IPS-11a (cell line): ENCODE results near the gene CDH4.

Source experiments
- H3K4me3 ChIP-seq: one replicate; pipeline ENCODE4 v1.5.1; 2013; ENCODE audit warnings: low read depth, low read length, control low read depth

The CDH4 gene

DNA sequence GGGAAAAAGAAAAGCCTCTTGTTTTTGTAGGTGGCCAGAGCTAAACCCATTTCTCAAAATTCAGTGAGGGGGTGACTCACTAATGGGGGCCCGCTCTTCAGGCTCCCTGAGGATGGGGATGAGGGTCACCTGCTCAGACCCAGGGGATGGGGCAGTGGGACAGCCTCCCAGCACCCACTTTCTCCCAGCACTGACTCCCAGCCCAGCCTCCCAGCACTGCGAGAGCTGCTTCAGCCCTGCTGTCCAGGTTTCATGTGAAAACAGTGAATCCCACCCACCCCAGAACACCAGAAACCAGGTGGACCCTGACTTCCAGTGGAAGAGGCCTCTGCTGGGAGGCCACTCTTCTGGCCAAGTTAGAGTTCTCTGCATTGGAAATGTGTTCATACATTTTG lies 362.6 kb downstream of the CDH4 start:
- H3K4me3 ChIP-seq: no peak overlapping the region

DNA sequence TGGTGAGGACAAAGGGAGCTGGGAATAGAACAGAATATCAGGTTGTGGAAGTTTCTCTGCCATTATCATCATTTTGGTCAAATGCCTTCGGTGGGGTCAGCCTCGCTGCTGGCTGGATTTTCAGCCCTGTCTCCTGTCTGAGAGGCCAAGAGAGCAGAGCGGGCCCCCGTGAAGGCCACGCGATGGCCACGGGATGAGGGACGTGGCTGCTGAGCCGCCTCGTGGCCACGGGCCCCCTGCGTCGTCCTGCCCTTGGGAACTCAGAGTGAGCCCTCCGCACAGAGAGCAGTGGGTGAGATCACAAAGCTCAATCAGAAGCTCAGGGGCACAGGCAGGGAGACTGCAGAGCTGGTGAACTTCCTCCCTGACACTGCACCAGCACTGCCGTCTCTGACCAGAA lies 363.7 kb downstream of the CDH4 start:
- no peak overlapping the region for H3K4me3 ChIP-seq

DNA sequence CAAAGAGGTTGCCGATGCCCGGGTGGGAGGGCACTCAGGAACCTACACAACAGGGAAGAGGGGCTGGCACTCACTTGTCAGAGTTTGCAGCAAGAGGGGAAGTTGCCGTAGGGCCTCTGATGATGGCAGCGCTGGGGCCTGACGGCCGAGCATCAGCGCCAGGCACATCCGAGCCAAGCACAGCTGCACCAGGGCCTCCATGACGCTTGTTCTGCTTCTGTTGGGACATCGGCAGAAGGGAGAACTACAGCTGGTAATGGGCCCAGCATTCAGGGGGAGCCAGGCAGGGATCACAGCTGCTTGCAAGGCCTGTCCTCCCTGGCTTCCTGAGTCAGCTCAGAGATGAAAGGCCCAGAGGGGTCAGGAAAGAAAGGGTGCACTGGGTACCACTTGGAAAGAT lies 367.7 kb downstream of the CDH4 start:
- H3K4me3 ChIP-seq: no peak overlapping the region

DNA sequence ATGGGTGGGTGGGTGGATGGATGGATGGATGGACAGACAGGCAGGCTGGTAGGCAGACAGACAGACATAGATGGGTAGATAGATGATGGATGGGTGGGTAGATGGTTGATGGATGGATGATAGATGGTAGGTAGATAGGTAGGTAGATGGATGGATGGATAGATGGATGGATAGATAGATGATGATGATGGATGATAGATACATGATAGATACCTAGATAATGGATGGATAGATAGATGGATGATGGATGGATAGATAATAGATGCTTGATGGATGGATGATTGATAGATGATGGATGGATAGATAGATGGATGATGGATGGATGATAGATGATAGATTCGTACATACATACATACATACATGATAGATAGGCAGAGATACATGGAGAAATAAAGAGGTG lies 368.1 kb downstream of the CDH4 start:
- H3K4me3 ChIP-seq: no peak overlapping the region

DNA sequence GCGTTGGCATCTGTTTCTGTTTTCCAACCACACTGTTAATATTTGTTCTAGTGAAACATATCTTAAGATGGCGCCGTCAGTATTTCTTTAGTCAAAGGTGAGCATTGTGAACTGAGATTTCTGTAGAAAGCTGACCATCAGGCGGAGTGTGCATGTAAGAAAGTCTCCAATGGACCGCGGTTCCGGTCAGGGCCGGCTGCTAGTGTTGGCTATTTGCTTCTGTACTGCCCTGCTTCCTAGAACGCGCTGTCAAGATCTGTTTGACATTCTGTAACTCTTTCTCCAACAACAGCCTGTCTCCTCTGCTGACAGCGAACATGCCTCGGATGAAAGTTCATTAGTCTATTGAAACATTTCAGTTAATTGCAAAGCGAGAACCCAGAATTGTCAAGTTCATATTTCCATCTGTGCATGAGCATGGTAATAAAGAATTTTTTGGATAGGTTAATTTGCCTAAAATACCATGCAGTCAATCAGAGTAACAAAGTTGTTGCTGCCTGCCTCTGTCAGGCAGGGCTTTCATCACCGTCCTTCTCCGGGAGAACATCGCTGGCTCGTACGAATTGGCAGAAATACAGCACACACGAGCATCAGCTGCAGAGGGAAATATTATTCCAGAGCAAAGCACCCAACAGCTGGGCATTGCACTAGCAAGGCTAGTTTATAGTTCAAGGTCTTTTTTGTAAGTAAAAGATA lies 369.1 kb downstream of the CDH4 start:
- no peak overlapping the region for H3K4me3 ChIP-seq

DNA sequence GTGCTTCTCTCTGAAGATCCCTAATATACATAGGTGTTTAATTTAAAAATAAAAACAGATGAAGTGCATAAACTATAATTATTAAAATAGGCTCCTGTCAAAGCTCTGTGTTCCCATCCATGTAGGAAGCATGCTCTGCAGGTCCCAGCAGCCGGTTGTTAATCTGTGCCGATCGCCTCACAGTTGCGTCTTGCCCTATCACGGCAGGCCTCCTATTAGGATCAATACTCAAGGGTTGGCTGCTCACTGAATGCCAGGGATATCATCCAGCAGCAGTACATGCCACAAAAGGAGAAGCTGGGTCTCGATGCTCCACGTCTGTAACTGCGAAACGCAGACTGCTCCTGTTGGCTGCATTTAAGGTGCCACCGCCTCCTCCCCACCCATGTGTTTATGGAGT lies 369.8 kb downstream of the CDH4 start:
- H3K4me3 ChIP-seq: no peak overlapping the region

DNA sequence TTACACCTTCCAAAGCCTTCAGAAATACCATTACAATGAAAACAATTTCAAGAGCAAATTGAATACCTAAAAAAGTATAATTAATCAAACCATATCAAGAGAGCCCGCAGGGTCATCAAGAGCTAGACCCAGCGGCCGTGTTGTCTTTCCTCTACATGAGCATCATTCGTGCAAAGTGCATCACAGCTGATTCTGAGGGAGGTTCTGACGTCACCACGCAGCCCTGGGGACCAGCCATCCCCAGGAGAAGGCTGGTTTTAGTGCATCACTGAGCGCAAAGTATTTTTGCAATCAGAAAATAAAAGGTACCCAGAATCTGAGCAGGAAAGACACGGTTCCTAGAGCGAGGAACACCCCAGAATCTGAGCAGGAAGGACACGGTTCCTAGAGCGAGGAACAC lies 371.4 kb downstream of the CDH4 start:
- H3K4me3 ChIP-seq: no peak overlapping the region

DNA sequence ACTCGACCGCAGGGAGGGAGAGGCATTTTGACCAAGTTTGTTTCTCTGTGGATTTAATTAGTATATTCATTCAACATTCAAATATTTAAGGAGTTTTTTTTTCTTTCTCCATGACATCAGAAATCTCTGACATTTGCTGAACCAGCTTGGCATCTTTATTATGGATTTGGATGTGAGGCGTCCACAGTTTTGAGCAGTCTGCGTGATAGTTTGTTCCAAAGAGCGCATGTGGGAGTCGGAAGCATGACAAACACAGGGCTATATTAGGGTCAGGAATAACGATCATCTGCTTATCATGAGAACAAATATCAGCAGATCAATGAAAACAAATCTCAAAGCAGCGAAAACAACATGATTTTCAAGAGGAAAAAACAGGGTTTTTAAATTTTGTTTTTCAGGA lies 373.2 kb downstream of the CDH4 start:
- H3K4me3 ChIP-seq: no peak overlapping the region

DNA sequence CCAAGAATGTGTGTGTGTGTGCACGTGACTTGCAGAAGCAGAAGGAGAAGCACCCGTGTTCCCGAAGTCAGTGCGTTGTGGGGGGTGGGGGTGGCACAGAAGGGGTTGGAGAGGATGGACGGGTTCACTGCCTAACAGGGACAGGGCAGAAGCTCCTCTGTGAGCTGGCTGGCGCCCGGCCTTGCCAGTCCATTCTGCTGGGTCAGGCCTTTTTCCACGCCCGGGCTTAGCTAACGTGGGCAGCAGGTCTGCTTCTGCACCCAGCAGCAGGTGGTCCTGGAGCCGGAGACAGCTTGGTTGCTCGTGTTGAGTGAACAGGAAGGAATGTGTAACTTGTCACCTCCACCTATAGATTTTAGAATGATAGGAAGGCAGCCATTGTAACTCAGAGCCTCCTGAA lies 374.4 kb downstream of the CDH4 start:
- H3K4me3 ChIP-seq: no peak overlapping the region

DNA sequence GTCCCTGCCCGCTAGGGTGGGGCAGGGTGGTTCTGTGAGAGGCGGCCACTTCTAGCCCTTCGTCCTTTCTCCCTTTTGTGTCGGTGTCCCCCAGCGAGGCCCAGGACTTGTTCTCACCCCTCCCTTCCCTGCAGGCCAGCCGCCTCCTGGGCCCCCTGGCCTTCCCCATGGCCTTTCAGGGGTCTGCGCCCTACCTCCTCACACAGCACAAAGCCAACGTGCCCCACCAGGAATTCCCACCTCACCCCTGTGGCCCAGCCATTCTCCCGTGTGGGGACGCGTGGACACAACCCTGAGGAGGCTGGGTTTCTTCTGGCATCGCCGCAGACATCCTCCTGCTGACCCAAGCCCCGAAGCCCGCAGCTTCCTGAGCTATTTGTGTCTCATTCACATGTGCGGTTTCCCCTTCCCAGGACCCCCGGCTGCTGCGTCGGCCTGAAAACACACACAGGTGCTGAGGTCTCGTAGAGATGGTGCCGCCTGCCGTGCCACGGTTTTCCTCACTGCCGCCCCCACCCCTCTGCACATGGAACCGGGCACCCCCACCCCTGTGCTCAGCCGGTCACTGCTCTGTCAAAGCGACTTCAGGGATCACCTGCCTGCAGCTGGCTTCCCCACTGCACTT lies 375.8 kb downstream of the CDH4 start:
- H3K4me3 ChIP-seq: no peak overlapping the region

DNA sequence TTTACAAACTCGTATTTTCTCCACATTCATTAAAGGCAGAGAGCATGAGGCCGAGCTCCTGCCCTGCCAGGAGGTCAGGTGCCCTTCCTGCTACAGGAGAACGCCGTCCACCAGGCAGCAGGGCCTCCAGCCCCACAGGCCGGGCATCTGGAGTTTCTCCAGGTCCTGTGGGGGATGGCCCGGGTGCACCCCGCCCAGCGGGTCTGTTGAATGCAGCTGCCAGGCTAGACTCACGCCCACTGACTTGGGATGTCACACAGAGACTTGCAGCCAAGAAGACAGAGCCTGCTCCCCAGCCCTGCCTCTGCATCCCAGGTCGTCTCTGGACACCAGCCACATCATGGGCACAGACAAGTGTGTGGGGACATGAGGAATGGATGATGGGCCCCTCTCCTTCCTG lies 376.4 kb downstream of the CDH4 start:
- no peak overlapping the region for H3K4me3 ChIP-seq

DNA sequence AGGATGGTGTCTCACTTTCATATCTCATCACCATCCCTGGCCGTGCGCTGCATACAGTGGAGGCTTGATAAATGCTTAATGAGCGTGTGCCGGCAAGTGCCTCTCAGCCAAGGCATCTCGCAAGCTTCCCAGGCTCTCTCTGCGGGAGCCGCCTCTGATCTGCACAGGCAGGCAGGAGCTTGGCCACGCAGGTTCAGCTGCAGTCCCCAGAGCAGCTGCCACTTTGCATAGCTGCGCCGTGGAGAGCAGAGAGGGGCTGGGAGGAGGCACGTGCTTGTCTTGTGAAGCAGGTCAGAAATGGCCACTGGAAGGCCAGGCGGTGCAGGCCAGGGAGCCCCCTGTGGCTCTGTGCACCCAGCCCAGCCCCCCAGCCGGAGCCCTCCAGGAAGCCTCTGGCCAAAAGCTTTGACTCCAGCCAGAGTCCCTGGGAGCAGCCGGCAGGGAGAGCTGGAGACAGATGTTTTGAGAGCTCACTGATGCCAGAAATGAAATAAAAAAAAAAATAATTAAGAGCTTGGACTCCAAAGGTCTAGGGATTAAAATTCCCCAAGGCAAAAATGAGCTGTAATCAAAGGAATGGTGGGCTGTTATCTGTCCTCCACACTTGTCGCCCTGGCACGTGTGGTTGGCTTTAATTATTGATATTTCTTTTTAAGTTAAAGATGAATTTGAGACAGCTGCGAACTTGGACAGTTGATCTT lies 377.0 kb downstream of the CDH4 start:
- no peak overlapping the region for H3K4me3 ChIP-seq

DNA sequence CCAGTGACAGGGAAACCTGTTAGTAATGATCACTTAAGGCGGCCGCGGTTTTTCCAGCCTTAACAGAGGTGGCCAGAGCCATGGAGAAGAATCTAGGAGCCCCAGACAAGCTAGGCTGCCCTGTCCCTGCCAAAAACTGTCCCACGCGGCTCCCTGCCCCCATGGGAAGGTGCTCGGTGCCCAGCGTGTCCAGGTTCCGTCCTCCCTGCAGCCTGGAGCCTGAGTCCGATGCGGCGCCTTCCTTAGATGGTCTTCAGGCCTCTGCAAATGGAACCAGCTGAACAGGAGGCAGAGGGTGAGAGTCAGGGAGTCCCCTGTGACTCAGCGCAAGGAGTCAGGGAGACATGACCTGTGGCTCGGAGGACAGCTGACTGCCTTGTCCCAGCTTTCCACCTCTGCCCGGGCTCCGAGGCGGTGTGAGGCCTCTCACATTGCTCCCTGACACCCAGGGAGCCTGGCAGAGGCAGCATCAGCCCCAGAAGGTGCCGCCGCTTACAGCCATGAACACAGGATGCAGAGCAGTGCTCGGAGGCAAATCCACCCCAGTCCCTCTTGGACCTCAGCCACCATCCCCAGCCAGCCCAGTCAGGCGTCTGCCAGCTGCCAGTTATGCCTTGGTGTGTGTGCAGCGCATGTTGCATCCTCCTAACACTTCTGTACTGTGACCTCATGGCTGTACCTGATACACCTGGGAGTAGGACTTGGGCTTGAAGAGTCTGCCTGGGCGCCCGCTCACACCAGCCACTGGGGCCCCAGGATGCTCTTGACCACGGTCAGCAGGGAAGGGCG lies 377.7 kb downstream of the CDH4 start:
- H3K4me3 ChIP-seq: no peak overlapping the region

DNA sequence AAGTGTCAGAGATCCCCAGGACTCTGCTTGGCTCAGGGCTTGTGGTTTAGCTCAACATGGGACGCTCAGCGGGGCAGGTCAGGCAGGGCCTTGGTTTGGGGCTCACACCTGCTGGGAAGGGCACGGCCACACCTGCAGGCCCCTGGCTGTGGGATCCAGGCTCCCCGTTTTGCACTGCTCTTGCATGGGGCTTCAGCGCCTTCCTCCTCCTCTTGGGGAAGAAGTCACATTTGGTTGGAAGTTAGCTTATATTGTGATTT lies 378.3 kb downstream of the CDH4 start:
- H3K4me3 ChIP-seq: no peak overlapping the region

DNA sequence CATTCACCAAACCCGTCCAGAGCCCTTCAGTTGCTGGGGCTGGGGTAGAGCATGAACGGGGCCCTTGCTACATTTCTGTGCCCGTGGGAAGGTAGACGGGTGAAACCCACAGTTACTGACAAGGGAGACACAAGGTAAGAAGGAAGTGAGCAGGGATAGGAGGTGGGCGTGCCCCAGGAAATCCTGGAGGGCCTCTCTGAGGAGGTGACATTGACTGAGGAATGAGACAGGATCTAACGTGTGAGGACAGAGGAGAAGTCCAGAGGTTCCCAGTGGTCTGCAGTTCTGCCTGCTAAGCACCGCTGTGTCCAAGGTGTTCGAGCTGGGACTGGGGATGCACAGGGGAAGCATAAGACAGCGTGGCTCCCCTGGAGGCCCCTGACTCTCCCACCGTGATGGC lies 378.8 kb downstream of the CDH4 start:
- no peak overlapping the region for H3K4me3 ChIP-seq

DNA sequence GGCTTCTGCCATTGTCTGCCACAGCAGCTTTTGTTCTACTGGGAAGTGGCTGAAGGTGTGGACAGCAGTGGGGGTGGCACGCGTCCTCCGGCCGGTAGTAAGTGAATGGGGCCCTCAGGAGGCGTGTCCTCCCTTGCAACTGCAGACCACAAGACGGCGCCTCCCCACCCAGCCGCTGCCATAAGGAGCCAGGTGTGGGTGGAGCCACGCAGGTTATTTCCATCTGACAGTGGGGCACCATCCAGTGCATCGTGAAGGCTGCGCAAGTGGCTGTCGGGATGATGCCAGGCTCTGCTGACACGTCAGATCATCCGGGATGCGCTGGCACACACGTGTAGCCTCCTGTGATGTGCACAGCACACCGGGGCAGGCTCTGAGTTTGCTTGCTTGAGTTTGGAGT lies 379.7 kb downstream of the CDH4 start:
- H3K4me3 ChIP-seq: no peak overlapping the region

DNA sequence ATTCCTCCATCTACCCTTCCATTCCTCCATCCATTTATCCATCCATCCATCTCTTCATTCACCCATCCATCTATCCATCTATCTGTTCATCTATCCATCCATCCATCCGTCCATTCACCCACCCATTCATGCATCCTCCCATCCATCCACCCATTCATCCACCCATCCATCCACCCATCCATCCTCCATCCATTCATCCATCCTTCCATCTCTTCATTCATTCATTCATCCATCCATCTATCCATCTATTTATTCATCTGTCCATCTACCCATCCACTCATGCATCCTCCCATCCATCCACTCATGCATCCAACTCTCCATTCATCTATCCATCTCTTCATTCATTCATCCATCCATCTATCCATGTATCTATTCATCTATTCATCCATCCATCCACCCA lies 380.9 kb downstream of the CDH4 start:
- no peak overlapping the region for H3K4me3 ChIP-seq

DNA sequence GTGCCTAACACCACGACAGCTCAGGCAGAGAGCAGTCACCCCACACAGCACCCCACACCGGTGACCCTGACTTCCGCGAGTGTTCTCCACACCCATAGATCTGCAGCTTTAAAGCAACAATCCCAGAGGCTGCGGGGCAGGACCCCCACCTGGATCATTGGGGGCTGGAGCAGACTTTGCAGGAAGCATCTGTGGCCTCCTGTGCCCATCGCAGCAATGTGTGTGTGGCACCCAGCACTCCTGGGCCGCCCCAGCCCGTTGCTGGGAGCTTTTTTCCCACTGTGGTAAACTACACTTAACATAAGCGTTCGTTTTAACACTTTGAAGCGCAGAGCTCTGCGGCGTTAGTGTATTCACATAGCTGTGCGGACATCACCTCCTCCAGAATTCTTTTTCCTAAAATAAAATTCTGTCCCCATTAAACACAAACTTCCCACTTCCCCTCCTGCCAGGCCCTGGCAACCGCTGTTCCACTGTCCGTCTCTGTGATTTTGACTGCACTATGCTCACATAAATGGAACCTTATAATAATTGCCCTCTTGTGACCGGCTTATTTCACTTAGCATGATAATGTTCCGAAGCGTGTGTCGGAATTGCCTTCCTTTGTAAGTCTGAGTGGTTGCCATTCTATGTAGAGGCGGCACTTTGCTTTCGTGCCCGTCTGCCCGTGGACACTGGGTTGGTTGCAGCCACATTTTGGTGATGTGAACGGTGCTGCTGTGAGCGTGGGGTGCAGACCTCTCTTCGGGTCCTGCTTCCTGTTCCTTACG lies 382.5 kb downstream of the CDH4 start:
- H3K4me3 ChIP-seq: no peak overlapping the region

DNA sequence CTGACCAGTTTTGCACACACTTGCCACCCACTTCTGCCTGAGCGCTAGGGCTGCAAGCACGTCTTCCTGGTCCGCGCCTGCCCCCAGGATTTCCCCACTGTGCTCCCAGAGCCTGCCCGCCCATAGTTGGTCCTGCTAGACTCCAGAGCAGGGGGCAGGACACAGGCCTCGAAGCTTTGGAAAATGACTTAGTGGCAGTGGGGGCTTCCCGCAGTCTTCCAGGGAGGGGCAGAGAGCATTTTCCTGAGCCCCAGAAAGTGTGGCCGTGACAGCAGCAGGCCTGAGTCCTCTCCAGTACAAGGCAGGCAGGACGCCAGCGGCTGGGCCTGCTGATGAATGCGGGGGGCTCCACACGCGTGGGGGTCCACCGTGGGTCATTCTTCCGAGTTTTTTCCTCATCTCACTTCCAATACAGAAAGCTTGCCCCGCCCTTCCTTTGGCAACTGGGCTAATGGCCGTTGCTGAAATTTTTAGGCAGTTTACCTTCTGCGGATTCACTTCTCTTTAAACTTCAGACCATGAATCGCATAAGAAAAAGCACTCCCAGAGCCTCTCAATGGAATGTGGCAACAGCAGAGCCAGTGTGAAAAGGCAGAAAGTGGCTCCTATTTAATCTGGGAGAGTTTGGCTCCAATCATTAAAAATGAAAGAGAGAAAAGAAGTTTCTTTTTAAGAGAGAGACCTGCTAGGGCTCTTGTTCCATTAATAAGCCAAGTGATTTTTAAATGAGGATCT lies 383.8 kb downstream of the CDH4 start:
- no peak overlapping the region for H3K4me3 ChIP-seq

DNA sequence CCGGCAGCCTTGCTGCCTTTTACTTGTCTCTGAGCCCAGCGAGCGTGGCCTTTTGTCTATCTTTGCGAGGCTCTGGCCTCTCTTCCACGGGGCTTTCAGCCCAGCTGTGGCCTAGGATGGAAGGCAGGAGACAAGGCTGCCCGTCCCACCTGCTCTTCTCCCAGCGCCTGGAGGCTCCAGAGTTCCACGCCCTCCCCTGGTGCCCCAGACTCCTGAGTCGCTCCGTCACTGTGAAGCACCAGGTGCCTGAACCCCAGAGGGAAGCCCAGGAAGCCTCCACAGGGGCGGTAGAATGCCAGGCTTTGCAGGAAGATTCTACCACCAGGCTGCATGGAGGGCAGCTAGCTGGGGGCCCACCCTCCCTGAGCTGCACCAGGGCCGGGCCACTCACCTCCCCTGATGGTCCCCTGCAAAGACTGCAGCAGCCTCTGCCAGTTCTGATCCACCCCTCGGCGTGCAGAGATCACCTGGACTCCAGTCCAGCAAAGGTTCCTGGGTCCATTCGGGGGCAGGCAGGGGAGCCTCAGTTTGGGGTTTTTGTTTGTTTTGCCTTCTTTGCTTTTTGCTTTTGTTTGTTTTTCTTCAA lies 384.6 kb downstream of the CDH4 start:
- H3K4me3 ChIP-seq: no peak overlapping the region
